ENCODE data around the gene FOXM1.

Gene FOXM1, protein sequence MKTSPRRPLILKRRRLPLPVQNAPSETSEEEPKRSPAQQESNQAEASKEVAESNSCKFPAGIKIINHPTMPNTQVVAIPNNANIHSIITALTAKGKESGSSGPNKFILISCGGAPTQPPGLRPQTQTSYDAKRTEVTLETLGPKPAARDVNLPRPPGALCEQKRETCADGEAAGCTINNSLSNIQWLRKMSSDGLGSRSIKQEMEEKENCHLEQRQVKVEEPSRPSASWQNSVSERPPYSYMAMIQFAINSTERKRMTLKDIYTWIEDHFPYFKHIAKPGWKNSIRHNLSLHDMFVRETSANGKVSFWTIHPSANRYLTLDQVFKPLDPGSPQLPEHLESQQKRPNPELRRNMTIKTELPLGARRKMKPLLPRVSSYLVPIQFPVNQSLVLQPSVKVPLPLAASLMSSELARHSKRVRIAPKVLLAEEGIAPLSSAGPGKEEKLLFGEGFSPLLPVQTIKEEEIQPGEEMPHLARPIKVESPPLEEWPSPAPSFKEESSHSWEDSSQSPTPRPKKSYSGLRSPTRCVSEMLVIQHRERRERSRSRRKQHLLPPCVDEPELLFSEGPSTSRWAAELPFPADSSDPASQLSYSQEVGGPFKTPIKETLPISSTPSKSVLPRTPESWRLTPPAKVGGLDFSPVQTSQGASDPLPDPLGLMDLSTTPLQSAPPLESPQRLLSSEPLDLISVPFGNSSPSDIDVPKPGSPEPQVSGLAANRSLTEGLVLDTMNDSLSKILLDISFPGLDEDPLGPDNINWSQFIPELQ

DNA sequence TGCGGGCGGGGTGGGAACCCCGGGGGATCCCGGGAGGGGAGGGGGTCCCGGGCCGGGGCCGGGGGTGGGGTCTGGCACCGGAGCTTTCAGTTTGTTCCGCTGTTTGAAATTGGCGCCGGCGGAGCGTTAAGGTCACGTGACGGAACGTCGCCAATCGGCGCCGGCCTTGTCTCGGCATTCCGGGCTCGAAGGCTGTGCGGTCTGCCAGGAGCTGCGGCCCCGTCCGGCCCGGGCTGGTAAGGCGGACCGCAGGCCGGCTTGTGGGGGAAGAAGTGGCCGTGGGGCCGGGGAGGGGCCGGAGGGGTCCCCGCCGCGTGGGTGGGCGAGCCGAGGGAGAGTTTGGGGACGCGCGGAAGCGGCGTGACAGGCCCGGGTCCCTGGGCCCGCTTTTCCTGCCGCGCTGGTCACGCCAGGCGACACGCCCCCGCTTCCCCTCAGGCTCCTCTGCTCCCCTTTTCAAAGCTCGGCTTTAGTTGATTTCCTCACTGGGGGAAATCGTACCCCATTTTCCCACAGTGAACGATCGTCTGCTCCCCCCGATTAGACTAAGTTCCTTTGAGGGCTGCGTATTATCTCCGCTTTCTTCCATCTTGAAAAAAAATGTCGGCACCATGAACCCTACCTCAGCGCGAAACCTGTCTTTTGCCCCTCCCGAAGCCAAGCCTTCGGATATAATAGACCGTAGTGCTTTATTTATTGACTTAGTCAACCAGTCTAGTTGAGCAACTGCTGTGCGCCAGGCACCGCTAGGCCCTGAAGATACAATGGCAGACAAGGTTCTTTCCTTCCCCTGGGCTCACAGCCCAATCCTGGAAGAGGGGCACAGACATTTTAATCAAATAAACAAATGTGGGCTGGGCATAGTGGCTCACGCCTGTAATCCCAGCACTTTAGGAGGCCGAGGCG is at the start of gene FOXM1, which contains the start of gene RHNO1:
FOXM1 (minus strand) TSS at position 128 of the 906 bp plus-strand sequence. CDS start 2,696 bp downstream, outside the sequence.
RHNO1 (plus strand) TSS at position 177 of the 906 bp plus-strand sequence. CDS start 8,144 bp downstream, outside the sequence.
- peak within 1 kb of the TSS; percentile 88 for H3K4me2 ChIP-seq (ENCODE audit: insufficient read depth, low read length)
- peaks cover 100% of the 10 kb centered on the region for H3K79me2 ChIP-seq (ENCODE audit: insufficient read depth, low read length)
- peaks cover 59% of the 10 kb centered on the region for H3K4me1 ChIP-seq (ENCODE audit: insufficient read depth, low read length)
- ATAC-seq (ENCODE audit: insufficient read depth, low read depth) (peak; percentile 83), DNase-seq (peak; percentile 90)
- peak within 1 kb of the TSS; percentile 89 for H3K27ac ChIP-seq (ENCODE audit: low read length)
- H3K36me3 ChIP-seq (ENCODE audit: insufficient read depth, low read length) = peaks cover 56% of the 10 kb centered on the region
- no peaks in the 10 kb centered on the region for H3K27me3 ChIP-seq (ENCODE audit: insufficient read depth, low read length, poor library complexity)
- TF ChIP-seq, protein P1, sequence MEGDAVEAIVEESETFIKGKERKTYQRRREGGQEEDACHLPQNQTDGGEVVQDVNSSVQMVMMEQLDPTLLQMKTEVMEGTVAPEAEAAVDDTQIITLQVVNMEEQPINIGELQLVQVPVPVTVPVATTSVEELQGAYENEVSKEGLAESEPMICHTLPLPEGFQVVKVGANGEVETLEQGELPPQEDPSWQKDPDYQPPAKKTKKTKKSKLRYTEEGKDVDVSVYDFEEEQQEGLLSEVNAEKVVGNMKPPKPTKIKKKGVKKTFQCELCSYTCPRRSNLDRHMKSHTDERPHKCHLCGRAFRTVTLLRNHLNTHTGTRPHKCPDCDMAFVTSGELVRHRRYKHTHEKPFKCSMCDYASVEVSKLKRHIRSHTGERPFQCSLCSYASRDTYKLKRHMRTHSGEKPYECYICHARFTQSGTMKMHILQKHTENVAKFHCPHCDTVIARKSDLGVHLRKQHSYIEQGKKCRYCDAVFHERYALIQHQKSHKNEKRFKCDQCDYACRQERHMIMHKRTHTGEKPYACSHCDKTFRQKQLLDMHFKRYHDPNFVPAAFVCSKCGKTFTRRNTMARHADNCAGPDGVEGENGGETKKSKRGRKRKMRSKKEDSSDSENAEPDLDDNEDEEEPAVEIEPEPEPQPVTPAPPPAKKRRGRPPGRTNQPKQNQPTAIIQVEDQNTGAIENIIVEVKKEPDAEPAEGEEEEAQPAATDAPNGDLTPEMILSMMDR (IDR thresholded peaks at IDR 0.05; ENCODE audit: borderline replicate concordance, extremely low read depth, low read length, poor library complexity, severe bottlenecking) = no peak
- TF ChIP-seq EZH2 (IDR thresholded peaks at IDR 0.05; ENCODE audit: borderline replicate concordance, low read depth, low read length, severe bottlenecking) = no peak
- no peaks in the 10 kb centered on the region for H3K9me3 ChIP-seq (ENCODE audit: insufficient read depth, low read length, severe bottlenecking)
- H2AFZ ChIP-seq (ENCODE audit: low read depth, low read length) = peak within 1 kb of the TSS; percentile 80
- peaks cover 39% of the 10 kb centered on the region for H4K20me1 ChIP-seq (ENCODE audit: insufficient read depth, low read length)
- H3K9ac ChIP-seq (ENCODE audit: low read depth, low read length) = peak within 1 kb of the TSS; percentile 99
- H3K4me3 ChIP-seq (ENCODE audit: low read depth in 1 of 2, low read length in 2 of 2) = peak within 1 kb of the TSS; percentile 36 to 87

DNA sequence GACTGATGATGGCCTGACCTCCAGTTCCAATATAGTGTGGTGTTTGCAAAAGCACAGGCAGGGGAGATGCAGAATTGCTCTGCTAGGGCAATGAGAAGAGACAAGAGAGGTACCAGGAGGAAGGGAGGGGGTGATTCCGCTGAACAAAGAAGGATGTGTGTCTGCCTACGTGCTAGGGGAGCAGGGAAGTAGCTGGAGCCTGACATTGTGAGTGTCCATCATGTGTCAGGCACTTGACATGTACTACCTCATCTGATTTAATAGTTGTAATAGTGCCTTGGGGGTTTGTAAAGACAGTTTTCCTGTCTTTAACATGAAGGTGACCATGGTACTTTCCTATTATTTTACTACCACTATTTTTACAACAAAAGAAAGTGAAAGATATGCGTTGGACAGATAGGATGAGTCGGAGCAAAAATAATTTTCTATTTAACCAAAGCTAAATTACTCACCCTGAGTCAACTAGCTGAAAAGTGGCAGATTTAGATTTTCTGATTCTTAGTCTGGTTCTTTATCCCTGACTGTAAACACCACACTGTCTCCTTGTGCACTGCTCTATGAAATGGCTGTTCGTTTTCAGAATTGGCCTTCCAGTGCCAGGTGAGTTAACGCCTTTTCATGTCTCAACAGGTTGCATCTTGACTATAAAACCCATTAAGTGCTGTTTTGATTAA is 48.5 kb upstream of the FOXM1 start:
- DNase-seq (no peak), ATAC-seq (ENCODE audit: insufficient read depth, low read depth) (no peak)
- Histone ChIP-seq H3K27ac (ENCODE audit: low read length) (no peak overlapping the region), H3K4me1 (ENCODE audit: insufficient read depth, low read length) (no peaks in the 10 kb centered on the region), H3K4me2 (ENCODE audit: insufficient read depth, low read length) (no peak overlapping the region), H3K27me3 (ENCODE audit: insufficient read depth, low read length, poor library complexity) (no peaks in the 10 kb centered on the region), H3K79me2 (ENCODE audit: insufficient read depth, low read length) (no peaks in the 10 kb centered on the region), H2AFZ (ENCODE audit: low read depth, low read length) (no peak overlapping the region), H3K9me3 (ENCODE audit: insufficient read depth, low read length, severe bottlenecking) (no peaks in the 10 kb centered on the region), H3K36me3 (ENCODE audit: insufficient read depth, low read length) (peaks cover 43% of the 10 kb centered on the region), H3K9ac (ENCODE audit: low read depth, low read length) (no peak overlapping the region), H4K20me1 (ENCODE audit: insufficient read depth, low read length) (no peaks in the 10 kb centered on the region), H3K4me3 (ENCODE audit: low read depth in 1 of 2, low read length in 2 of 2) (no peak overlapping the region)
- no peak for TF ChIP-seq EZH2 (IDR thresholded peaks at IDR 0.05; ENCODE audit: borderline replicate concordance, low read depth, low read length, severe bottlenecking)
- TF ChIP-seq, protein P1 (IDR thresholded peaks at IDR 0.05; ENCODE audit: borderline replicate concordance, extremely low read depth, low read length, poor library complexity, severe bottlenecking) = no peak

DNA sequence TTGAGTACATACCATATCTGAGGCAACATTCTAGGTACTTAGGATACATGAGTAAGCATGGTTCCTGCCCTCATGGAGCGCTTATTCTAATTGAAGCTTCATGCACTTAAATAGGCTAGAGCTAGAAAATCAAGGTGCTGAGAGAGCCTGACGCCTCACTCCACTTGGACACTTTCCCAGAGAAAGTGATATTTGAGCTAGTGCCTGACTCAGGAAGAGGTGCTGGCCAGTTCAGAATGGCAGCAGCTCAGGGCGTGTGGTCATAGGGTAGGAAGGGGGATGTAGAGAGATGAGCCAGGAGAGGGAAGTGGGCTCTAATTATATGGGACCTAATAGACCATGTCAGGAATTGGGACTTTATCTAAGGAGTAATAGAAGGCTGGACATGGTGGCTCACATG is 47.0 kb upstream of the FOXM1 start:
- H3K4me2 ChIP-seq (ENCODE audit: insufficient read depth, low read length) = no peak overlapping the region
- H3K4me3 ChIP-seq (ENCODE audit: low read depth in 1 of 2, low read length in 2 of 2) = no peak overlapping the region
- peaks cover 39% of the 10 kb centered on the region for H3K36me3 ChIP-seq (ENCODE audit: insufficient read depth, low read length)
- no peak overlapping the region for H3K27ac ChIP-seq (ENCODE audit: low read length)
- no peak for DNase-seq
- no peaks in the 10 kb centered on the region for H3K79me2 ChIP-seq (ENCODE audit: insufficient read depth, low read length)
- no peak overlapping the region for H3K9ac ChIP-seq (ENCODE audit: low read depth, low read length)
- no peaks in the 10 kb centered on the region for H3K9me3 ChIP-seq (ENCODE audit: insufficient read depth, low read length, severe bottlenecking)
- ATAC-seq (ENCODE audit: insufficient read depth, low read depth) = no peak
- H3K4me1 ChIP-seq (ENCODE audit: insufficient read depth, low read length) = no peaks in the 10 kb centered on the region
- TF ChIP-seq, protein P1 (IDR thresholded peaks at IDR 0.05; ENCODE audit: borderline replicate concordance, extremely low read depth, low read length, poor library complexity, severe bottlenecking) = no peak
- TF ChIP-seq EZH2 (IDR thresholded peaks at IDR 0.05; ENCODE audit: borderline replicate concordance, low read depth, low read length, severe bottlenecking) = no peak
- H3K27me3 ChIP-seq (ENCODE audit: insufficient read depth, low read length, poor library complexity) = no peaks in the 10 kb centered on the region
- no peaks in the 10 kb centered on the region for H4K20me1 ChIP-seq (ENCODE audit: insufficient read depth, low read length)
- no peak overlapping the region for H2AFZ ChIP-seq (ENCODE audit: low read depth, low read length)
